HG03521 (cell line): ENCODE measurements around the gene MTERF4.

Source experiments
- ATAC-seq: cut with Tn5 transposase; IDR thresholded peaks from one replicate; pipeline ENCODE4 v1.9.1; 2021; ENCODE audit warnings: mild to moderate bottlenecking, moderate library complexity; ENCODE audit not compliant: unreplicated experiment

MTERF4 gene

DNA sequence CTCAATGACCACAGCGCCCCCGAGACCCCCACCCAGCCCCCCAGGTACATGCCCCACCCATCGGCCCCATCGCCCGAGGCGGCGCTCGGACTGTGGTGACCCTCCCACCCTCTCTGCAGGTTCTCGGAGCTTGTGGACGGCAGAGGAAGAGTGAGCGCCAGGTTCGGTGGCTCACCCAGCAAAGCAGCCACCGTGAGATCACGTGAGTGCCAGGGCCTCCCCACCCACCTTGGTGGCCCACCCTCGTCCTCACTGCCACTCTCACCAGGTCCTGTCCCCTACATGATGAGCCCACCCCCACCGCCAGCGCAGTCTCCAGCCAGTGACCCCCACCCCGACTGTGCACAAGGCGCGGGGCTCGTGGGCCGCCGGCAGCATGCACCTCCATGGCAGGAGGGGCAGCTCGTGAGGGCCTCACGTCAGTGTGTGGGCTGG is 30.4 kb downstream of the MTERF4 start:
- ATAC-seq, result no peak

DNA sequence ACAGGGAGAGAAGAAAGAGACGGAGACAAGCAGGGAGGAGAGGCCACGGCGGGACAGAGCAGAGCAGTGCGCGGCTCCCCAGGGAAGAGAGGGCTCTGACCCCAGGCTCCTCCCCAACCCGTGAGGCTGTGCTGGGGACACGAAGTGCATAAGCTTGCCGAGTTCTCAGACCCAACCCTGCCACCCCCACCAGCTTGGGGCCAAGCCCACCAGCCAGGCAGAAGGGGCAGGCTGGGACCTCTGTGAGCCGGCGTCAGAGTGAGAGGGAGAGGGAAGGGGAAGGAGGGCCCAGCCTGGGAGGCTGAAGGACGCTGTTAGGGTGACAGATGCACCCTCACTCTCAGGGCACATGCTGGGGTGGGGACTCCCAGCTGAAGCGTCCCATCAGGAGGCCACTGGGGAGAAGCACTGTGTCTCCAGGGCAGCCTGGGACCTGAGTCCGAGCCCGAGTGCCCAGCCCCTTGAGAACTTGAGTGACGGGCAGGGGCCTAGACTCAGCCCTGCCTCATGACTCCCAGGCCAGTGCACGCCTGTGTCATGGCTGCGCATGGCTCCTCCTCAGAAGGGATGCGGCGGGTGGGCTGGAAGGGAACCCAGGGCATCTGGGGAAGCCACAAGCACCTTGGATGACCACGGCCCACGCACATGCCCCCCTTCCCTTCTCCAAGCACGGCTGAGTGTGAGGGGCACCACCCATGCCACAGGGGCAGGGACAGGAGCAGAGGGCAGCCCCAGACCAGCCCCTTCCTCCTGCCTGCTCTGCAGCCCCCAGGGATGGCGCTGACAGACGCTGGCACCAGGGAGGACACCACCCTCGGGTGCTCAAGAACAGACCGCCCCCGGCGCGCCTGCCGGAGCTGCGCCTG is 31.0 kb downstream of the MTERF4 start:
- no peak for ATAC-seq

DNA sequence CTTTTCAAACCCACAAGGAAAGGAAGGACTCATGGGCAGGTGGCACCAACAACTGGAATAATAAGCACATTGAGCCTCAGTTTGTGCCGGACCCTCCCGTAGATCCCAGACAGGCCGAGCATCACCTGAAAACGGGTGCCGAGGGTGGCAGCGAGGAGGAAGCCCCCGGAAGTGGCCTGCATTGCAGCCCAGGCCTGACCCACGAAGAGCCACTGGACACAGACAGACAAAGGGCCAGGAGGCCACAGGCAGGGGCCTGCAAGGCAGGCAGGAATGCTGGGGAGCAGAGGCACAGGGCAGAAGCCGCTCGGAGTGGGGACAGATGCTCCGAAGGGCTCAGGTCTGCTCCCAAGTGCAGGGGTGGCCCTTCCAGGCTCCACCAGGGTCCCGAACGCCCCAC is 31.7 kb downstream of the MTERF4 start:
- no peak for ATAC-seq

DNA sequence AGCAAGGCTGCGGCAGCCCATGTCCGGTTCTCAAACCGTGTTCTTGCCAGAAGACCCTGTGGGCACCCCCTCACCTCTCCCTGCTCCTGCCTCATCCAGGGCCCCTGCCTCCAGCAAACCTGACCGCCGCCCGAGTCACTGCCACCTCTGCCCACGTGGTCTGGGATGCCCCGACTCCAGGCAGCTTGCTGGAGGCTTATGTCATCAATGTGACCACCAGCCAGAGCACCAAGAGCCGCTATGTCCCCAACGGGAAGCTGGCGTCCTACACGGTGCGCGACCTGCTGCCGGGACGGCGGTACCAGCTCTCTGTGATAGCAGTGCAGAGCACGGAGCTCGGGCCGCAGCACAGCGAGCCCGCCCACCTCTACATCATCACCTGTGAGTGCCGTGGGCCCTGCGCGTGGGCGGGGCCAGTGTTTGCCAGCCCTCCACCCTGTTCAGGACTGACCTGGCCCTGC is 32.2 kb downstream of the MTERF4 start:
- ATAC-seq, result no peak

DNA sequence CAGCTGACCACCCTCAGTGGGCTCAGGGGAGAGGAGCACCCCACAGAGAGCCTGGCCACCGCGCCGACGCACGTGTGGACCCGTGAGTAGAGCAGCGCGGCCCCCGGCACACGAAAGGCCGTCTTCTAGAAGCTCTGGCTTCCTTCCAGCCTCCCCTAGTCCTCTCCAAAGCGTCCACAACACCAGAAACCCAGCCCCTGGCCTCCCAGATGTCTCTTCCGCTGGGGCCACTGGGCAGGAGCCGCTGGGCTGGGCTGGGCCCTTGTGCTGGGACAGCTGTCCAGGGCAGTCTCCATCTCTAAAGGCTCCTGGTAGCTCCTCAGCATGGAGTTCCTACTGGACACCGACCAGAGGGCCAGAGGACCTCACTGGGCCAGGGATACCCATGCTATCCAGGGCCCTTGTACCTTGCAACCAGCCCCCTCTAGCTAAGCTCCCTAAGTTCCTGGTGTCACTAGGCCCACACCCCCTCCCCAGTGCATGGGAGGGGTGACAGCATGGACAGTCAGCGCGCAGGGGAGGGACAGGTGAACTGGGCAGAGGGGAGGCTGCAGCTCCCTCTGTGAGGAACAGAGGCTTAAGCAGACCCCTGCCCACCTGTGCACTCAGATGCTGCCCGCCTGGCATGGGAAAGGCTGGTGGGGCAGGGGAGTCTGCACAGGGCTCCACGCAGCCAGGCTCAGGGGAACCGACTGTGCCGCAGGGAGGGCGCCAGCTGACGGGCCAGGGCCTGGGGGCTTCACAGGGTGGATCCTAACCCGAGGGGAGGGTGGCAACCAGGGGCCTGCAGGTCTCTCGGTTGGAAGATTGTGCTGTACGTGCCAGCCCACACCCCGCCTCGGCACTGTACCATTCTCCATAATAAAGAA is 32.9 kb downstream of the MTERF4 start:
- ATAC-seq, result no peak

DNA sequence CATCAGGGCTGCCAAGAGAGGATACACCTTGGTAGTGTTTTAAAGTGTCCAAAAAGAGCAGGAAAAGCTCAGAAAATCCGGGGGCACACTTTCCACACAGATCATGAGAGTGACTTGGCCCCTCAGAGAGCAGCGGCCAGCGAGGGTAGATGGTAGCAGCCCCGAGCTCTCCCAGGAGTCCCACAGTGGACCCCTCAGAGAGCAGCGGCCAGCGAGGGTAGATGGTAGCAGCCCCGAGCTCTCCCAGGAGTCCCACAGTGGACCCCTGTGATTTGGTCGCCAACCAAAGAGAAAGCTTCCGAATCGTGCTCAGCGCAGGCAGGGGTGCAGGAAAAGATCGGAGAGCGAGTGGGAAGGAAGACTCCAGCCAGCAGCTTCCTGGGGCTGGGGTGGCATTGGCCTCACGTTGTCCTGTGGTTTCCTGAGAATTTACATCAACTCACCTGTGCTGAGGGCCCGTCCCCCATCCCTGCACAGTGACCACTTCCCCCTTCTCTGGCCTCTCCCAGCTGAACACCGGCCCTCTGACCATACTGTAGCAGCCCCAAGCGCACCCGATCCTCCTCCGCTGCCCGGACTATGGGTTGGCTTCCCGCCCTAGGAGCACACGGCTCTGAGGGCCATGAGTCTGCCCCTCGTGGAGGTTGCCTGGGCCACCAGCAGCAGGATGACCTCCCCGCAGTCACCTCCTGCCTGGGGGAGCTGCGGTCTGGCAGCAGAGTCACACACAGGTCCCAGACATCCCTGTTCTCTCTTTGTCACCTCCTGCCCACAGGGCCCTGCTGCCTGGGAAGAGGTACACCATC is 33.7 kb downstream of the MTERF4 start:
- ATAC-seq, result no peak

DNA sequence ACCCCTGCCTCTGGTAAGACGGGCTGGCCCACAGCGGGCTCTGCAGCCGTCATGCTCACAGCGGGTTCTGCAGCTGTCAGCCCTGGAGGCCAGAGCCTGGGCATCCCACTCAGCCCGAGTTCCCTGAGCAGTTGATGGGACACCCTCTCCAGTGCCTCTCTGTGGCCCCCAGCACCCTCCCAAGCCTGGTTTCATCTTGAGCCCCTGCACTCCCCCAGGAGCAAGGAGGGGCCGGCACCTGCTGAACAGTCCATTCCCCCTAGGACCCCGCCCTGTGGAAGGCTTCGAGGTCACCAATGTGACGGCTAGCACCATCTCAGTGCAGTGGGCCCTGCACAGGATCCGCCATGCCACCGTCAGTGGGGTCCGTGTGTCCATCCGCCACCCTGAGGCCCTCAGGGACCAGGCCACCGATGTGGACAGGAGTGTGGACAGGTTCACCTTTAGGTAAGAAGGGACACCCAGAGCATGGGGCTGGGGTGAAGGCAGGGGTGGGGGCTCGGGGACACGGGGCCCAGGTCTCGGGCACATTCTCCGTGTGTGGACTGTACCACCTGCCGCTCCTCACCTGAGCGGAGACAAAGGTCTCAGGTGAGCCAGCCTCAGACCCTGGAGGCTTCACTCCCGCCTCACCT is 34.5 kb downstream of the MTERF4 start:
- ATAC-seq, result no peak

DNA sequence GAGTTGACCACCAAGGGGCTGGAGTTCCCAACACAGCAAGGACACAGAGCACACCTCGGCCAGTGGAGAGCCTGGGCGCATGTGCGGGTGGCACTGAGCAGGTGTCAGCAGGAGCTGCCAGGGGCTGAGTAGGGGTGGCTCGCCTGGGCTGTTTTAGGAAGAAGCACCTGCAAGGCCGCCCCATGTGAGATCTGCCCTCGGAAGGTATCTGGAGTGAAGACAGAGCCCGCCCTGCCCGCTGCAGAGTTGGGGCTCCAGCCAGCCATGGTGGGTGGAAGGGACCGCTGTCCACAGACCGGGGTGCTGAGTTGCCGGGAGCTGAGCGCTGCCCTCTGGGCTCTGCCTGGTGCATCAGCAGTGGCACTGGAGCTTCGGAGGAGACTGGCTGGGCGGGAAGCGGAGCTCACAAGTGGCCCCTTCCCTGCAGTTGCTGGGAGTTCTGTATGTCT is 35.2 kb downstream of the MTERF4 start:
- ATAC-seq, result no peak

DNA sequence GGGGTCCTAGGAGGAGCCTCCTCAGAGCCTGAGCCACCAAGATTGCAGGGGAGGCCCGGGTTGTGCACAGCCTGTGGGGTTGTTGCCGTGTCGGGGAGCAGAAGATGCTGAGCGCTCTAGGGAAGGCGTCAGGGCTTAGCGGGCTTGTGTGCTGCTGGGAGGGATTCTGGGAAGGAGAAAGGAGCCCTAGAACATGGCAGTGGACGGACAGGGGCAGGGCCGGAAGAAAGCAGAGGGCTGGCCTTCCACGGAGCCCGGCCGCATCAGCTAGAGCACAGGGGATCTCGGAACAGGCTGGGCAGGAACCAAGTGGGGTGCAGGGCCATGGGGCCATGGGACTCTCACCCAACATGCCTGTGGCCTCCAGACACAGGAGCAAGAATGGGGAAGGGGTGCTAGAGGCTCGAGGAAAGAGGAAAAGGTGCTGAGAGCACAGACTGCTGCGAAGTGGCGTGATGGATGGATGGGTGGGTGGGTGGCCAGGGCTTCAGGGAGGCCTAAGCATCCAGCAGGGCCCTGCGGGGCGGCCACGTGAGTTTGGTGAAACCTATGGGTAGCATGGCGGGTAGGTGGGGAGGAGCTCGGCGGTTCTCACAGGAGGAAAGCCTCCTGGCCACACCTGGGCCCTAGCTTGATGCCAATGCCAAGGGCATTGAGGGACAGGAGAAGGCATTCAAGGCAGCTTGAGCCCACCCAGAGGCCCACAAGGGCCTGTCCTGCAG is 35.8 kb downstream of the MTERF4 start:
- ATAC-seq, result no peak

DNA sequence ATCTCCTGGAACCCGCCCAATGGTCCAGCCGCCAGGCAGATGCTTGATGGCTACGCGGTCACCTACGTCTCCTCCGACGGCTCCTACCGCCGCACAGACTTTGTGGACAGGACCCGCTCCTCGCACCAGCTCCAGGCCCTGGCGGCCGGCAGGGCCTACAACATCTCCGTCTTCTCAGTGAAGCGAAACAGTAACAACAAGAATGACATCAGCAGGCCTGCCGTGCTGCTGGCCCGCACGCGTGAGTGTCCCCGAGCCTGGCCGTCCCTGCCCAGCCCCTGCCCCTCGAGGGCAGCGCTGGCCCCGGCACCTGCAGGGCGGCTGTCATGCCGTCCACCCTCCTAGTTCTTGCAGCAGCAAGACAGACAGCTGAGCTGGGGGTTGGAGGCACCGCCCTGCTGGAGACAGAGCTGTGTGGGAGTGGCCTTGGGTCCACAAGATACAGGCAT is 36.7 kb downstream of the MTERF4 start:
- no peak for ATAC-seq

DNA sequence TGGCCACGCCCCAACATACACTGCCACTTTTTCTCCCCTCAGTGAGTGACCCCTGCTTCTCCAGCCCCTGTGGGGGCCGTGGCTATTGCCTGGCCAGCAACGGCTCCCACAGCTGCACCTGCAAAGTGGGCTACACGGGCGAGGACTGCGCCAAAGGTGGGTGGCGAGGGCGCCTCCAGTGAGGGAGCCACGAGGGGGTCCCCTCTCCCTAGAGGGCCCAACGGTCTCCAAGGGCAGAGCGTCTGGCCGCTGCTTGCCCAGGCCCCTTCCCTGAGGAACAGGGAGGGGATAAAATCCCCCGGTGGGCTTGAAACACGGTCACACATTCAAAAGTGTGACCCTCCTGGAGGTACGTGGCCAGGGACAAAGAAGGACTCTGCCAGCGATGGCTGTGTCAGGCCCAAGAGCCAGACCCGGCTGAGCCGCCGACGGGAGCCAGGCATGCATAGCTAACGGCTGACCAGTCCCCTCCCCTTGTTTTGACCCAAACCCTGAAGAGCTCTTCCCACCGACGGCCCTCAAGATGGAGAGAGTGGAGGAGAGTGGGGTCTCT is 37.2 kb downstream of the MTERF4 start:
- ATAC-seq, result no peak

DNA sequence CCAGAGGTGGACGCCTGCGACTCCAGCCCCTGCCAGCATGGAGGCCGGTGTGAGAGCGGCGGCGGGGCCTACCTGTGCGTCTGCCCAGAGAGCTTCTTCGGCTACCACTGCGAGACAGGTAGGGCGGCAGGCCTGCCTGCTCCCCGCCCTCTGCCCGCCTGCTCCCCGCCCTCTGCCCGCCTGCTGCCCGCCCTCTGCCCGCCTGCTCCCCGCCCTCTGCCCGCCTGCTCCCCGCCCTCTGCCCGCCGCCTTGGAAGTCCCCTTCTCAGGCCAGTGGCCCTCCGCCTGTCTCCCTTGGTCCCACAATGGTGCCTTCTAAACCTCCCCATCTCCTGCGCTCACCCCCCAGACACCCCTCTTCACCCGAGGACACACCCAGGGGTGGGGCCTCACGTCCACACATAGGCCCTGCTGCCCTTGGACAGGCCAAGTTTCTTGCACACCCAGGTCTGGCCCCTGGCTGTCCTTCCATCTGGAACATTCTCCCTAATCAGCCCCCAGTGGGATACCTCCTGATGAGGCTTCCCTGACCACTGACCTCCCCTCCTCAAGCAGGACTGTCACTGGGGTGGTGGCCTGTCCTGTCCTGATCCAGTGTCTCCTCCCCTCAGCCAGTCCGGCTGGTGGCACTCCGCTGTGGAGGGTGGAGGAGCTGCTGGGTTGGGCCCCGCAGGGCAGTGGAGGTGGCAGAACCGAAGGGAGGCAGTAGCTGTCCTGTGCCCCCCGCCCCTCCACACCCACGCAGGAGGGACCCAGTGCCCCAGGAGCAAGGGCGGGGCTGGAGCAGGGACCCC is 37.9 kb downstream of the MTERF4 start:
- no peak for ATAC-seq

DNA sequence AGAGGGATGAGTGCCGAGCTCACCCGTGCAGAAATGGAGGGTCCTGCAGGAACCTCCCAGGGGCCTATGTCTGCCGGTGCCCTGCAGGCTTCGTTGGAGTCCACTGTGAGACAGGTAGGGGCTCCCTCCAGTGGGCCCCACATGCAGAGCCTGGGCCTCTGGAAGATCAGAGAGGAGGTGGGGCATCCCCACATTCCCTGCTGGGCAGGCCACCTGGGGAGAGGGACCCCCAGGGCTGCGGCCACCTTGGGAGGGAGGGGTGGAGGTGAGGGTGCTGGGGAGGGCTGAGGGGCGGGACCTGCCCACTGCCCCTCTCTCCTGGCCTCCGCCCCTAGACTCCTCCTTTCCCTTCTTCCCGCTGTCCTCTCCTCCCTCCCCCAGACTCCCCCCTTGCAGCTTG is 38.5 kb downstream of the MTERF4 start:
- ATAC-seq, result no peak

DNA sequence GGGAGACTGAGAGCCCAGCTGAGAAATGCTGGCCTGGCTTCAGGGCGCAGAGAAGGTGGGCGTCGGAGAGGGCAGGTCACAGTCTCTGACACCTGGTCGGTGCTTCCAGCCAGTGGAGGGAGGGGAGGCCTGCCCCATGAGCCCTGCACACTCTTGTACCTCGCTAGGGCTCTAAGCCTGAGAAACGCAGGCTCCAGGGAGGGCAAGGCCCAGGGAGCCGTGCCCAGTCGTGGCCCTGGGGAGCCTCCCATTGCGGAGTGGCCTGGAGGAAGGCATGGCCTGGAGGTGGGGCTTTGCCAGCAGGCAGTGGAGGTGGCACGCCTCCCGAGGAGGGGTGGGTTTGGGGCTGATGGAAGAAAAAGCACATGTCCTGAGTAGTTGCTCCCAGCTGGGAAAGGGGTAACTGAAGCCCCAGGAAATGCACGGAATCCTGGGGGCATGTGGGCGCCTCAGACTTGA is 39.0 kb downstream of the MTERF4 start:
- ATAC-seq, result no peak

DNA sequence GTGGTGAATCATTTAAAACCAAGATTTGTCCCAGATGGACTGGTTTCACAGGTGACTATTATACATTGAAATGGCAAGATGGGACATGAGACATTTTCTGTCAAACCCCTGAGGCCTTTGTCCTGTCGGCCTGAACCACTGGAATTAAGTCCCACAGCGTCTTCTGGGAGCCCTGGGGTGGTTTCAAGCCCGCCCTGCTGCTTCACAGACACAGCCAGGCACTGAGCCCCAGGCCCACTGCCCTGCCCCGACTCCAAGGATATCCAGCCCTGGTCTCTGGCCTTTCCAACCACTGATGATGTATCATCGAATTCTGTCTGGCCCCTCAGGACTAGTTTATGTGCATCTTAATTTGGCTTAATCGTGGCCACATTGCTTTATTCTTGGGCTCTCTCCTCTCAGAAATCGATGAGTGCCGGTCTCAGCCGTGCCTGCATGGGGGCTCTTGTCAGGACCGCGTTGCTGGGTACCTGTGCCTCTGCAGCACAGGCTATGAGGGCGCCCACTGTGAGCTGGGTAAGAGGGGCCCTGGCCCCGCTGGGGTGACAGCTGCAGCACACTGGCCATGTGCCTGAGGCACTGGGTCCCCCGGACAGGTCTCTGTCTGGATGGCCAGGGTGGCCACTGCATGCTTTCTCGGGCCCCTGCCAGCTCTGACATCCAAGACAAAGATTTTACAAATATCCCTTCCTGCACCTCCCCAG is 39.5 kb downstream of the MTERF4 start:
- no peak for ATAC-seq

DNA sequence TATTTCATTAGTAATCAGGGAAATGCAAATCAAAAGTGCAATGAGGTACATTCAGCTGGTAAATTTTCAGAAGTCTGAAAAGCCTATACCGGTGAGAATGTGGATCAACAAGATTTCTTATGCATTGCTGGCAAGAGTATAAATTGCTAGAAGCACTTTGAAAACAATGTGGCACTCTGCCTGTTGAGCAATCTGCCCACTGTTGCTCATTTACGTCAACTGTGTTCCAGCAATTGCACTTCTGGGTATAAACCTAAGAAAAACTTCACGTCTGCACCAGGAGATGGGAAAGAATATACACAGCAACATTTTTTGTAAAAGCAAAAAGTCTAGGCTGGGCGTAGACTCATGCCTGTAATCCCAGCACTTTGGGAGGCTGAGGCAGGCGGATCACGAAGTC is 40.8 kb downstream of the MTERF4 start:
- no peak for ATAC-seq

DNA sequence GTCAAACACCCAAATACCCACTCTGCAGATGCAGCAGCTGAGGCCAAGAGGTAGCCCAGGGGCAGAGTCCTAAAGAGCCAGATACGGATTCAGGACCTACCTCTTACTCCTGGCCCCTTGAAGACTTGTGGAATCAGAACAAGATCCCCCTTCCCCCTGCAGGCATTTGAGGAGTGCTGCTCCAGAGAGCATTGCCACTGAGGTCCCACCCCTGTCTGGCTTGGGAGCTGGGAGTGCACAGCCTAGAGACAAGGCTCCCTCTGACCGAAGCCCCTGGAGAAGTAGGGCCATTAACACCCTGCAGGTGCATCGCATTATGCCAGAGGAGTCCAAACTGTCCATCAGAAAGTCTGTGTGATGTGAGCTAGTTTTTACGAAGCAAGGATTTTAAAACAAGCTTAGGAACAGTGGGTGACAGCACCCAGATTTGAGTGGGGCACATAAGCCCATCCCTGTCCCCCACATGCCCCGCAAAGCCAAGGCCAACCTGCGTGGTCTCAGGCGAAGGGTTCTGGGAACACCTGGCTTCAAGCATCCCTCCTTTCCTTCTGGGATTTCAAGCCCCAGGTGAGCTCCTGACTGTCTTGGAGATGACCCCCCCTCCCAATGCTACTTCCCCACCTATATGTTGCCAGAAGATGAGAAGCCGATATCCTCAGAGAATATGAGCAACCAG is 48.4 kb downstream of the MTERF4 start:
- ATAC-seq, result no peak
